AG08395 (cell line): ENCODE results near the gene DCC.

Experiments used
- DNase-seq: peaks from one replicate; pipeline ENCODE4 v3.0.0; 2012; ENCODE audit warnings: mixed read lengths, low spot score

DCC gene

GRCh38 chr18:52339891-52340371, at the start of gene DCC:
TSS of gene DCC (plus strand) at chr18:52340197. CDS start at chr18:52340788, 591 bp downstream.
- DNase-seq = peak; percentile 47

GRCh38 chr18:52310651-52311050, 29.3 kb upstream of the DCC start:
- no peak for DNase-seq

- DNase-seq = no peak
Measured at GRCh38 chr18:52311331-52311730, 28.7 kb upstream of the DCC start.

- no peak for DNase-seq
Measured at GRCh38 chr18:52312346-52312745, 27.7 kb upstream of the DCC start.

GRCh38 chr18:52313213-52313612, 26.8 kb upstream of the DCC start:
- DNase-seq = no peak

- peak; percentile 25 for DNase-seq
Measured at GRCh38 chr18:52319424-52319983, 20.5 kb upstream of the DCC start.

- no peak for DNase-seq
Measured at GRCh38 chr18:52322307-52322706, 17.7 kb upstream of the DCC start.

- no peak for DNase-seq
Measured at GRCh38 chr18:52323802-52324201, 16.2 kb upstream of the DCC start.

GRCh38 chr18:52325997-52326396, 14.0 kb upstream of the DCC start:
- DNase-seq = no peak

- DNase-seq = no peak
Measured at GRCh38 chr18:52333860-52334259, 6.1 kb upstream of the DCC start.

GRCh38 chr18:52334307-52334706, 5.7 kb upstream of the DCC start:
- DNase-seq = no peak

GRCh38 chr18:52334896-52335295, 5.1 kb upstream of the DCC start:
- peak; percentile 47 for DNase-seq

GRCh38 chr18:52337276-52337675, 2.7 kb upstream of the DCC start:
- peak; percentile 26 for DNase-seq

- DNase-seq = no peak
Measured at GRCh38 chr18:52340406-52341102, 557 bp downstream of the DCC start.

GRCh38 chr18:52341103-52341432, 1.1 kb downstream of the DCC start:
- DNase-seq = no peak

- DNase-seq = peak; percentile 2
Measured at GRCh38 chr18:52341608-52342381, 1.8 kb downstream of the DCC start.

- DNase-seq = no peak
Measured at GRCh38 chr18:52342456-52342855, 2.5 kb downstream of the DCC start.

GRCh38 chr18:52343138-52343537, 3.1 kb downstream of the DCC start:
- DNase-seq = no peak

GRCh38 chr18:52343731-52344340, 3.8 kb downstream of the DCC start:
- DNase-seq = no peak

GRCh38 chr18:52344881-52345280, 4.9 kb downstream of the DCC start:
- no peak for DNase-seq

- no peak for DNase-seq
Measured at GRCh38 chr18:52345428-52345827, 5.4 kb downstream of the DCC start.

- no peak for DNase-seq
Measured at GRCh38 chr18:52348209-52348608, 8.2 kb downstream of the DCC start.

- no peak for DNase-seq
Measured at GRCh38 chr18:52349498-52349897, 9.5 kb downstream of the DCC start.
